HCEC 1CT (cell line): ENCODE data around the gene ANKK1.
A peak's percentile ranks its signal among the peaks of the same experiment; 100 is the strongest.

Experiments
- DNase-seq: peaks from one replicate; pipeline ENCODE4 v3.0.0-alpha.2; 2017

ANKK1 gene

DNA sequence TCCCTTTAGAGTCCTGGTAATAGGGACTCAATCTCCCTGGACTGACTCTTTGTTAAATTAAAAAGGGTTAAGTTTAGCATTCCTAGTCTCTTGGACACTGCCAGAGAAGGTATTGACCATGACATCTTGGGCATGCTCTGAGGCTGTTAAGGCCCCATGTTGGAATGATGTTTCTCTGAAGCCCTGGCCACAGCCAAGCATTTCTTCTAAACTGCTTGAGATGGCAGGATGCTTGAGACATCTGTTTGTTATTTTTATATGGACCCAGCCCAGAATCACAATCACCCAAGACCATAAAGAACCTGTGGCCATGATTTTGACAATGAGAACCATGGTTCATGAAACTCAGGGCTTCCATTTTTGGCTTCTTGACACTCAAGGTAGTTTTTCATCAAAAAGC, 5.5 kb upstream of the ANKK1 start:
- DNase-seq = no peak

- DNase-seq = peak; percentile 97
These were observed 3.0 kb upstream of the ANKK1 start for GRCh38 chr11:113384551-113384950.

DNA sequence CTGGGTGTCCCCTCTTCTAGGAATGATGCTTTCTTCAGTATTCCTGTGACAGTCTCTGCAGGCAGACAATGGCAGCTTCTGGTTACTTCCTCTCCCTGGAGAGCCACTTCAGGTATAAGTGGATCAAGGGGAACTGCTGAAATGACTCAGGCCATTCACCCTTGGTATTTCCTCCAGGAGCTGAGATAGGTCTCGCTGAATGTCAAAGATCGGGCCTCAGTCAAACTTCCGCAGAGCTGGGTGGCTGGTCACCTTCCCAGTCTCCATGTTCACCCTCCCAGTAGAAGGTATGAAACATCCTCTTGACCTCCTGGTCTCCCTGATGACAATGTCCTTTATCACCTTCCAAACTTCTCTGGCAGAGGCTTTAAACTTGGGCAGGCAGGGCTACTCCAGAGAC, 1.8 kb upstream of the ANKK1 start:
- no peak for DNase-seq

DNA sequence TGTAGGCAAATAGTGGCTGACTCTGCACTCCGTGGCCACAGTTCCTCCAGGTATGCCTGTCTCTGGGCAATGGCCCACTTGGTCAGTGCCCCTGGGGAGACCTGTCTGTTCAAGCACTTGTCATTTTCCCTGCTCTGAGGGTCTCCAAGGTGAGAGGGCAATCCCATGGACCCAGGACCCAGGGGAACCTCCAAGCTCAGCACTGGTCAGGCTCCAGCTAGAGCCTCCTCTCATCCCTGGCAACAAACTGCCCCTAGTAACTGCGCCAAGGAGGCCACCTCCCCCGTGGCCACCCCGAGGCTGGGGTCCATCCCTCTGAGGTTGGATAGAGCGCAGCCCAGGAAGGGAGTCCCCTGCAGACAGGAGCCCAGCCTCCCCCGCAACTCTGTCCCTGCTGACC, 713 bp upstream of the ANKK1 start:
- DNase-seq = no peak

GRCh38 chr11:113389272-113389671, 1.7 kb downstream of the ANKK1 start:
- no peak for DNase-seq

DNA sequence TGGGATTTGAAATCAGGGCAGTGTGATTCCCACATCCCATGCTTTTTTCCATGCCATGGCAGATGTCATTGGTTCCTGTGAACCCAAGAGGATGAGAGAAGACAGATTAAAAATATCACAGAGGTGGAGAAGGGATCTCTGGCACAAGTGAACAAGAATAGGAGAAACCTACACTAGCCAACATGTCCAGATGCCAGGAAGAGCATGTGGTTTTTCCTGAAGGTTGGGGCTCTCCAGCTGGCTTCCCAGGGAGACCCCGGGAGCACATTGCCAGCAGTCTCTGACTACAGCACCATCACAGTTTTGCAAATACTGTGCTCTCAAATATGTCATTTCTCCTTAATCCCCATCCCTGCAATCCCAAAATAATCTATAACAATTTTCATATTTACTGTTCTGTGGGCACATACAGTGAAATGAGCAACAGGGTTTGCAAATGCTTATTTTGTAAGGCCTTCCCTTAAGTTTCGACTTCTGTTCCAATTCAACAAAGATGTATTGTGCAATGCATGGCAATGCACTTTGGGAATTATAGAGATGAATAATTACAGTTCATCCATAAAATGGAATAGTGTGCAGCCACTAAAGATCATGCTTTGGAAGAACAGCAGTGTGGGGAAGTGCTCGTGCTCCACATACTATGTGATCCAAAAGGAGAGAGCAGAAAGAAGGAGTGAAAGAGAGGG, 4.8 kb downstream of the ANKK1 start:
- DNase-seq = no peak

GRCh38 chr11:113393501-113393985, 6.0 kb downstream of the ANKK1 start:
- DNase-seq = no peak

- no peak for DNase-seq
These were observed 7.3 kb downstream of the ANKK1 start for GRCh38 chr11:113394919-113395318.

DNA sequence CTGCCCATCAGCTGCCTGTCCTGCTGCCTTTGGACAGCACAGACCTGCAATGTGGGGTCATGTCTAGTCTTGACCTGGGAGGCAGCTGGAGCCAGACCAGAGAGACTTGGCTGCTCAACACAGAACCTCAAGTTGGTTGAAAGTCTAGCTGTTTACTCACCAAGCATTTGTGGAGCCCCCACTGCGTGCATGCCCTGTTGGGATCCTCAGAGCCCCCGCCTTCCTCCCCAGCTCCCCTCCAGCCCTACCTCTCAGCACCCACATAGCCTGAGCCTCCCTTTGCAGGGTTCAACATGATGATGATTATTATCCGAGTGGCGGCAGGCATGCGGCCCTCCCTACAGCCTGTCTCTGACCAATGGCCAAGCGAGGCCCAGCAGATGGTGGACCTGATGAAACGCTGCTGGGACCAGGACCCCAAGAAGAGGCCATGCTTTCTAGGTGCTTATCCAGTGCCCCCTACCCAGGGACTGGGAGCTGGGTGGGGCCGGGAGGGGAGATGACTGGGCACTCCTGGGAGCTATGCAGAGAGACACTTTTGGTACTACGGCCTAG, 8.3 kb downstream of the ANKK1 start:
- no peak for DNase-seq

GRCh38 chr11:113396690-113397089, 9.1 kb downstream of the ANKK1 start:
- DNase-seq = no peak

DNA sequence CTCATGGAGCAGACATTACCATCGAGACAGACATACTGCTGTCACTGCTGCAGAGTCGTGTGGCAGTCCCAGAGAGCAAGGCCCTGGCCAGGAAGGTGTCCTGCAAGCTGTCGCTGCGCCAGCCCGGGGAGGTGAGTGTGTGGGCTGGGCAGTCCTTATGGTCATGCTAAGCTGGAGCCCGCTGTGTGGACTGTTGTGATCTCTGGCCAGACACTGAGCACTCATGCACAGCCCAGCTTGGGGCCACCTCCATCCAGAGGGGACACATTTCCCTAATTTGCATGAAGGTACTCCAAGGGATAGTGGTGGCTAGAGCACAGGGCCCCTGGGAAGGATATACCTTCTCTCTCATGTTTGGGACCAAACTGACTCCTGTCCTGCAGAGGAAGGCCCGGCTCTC, 9.6 kb downstream of the ANKK1 start:
- no peak for DNase-seq

- DNase-seq = no peak
These were observed 10.2 kb downstream of the ANKK1 start for GRCh38 chr11:113397821-113398220.

DNA sequence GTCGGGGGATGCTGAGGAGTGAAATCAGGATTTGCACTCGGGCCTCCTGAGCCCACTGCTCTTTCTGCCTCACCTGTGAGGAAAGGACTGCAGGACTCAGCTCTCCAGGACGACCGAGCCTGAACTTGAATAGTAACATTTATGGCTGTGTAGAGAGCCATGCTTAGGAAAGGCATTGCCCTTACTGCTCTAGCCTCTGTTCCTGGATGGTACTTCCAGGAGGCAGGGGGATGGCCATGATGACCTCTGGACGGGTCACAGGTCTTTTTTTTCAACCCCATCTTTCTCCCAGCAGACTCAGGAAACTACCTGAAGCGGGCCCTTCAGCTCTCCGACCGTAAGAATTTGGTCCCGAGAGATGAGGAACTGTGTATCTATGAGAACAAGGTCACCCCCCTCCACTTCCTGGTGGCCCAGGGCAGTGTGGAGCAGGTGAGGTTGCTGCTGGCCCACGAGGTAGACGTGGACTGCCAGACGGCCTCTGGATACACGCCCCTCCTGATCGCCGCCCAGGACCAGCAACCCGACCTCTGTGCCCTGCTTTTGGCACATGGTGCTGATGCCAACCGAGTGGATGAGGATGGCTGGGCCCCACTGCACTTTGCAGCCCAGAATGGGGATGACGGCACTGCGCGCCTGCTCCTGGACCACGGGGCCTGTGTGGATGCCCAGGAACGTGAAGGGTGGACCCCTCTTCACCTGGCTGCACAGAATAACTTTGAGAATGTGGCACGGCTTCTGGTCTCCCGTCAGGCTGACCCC, 11.3 kb downstream of the ANKK1 start:
- DNase-seq = no peak

DNA sequence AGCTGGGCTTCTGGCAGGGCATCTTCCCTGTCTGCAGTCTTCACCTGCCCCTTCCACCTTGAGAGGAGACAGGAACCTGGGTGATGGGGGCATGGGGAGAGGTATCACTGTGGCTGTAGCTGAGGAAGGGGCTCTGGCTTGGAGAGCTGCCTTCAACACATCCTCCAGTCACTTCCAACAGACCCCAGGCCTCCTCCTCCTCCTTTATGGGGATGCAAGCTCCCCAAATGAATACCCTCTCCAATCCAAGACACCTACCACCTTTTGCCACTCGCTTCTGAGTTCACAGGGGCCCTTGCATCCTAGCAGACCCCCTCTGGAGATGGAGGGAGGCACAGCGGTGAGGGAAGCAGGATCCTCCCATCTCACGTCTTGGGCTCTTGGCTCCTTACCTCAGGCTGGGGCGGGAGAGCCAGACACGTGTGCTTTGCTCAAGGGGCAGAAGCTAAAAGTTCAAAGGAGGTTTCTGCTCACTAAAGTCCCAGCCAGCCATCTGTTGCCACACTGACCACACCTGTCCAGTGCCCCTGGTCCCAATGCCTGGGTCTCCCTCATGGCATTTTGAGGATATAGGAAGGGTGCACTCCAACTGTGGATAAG, 13.2 kb downstream of the ANKK1 start:
- no peak for DNase-seq

DNA sequence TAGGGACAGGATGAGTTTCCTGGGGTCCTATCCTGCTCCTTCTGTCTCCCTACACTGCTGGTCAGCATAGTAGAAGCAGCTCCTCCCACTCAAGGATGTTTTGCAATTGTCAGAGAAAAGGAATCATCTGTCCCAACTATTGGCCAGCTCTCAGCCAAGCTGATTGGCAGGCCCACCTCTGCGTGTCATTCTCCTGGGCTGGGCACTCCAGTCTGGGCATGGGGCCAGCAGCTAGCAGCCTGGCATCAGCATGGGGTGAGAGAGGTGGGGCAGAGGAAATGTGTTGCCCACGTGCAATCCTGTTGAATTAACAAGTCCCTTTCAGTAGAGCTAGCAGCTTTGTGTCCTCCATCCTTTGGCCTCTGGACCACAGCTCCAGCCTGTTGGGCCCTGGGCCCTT, 14.1 kb downstream of the ANKK1 start:
- no peak for DNase-seq

GRCh38 chr11:113404859-113405430, 17.4 kb downstream of the ANKK1 start:
- DNase-seq = no peak

- no peak for DNase-seq
These were observed 18.3 kb downstream of the ANKK1 start for GRCh38 chr11:113405724-113406478.

GRCh38 chr11:113407163-113407562, 19.6 kb downstream of the ANKK1 start:
- no peak for DNase-seq

GRCh38 chr11:113408206-113408605, 20.6 kb downstream of the ANKK1 start:
- no peak for DNase-seq

DNA sequence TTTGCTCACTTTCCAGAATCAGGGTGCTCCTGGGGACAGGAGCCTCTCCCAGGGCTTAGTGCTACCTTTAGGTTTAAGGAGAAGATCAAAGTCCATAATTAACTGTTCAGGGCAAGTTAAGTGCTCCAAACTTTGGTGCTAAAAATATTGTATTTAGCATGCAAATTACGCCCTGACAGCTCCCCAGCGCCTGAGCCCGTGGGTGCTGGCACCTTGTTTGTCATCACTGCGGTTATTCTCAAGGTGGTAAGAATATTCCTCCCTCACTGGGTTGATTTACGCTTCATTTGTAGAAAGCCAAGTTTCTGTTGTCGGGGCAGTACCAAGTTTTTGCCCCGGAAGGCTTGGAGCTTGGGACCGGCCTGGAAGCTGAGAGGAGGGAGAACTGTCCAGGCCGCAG, 21.3 kb downstream of the ANKK1 start:
- DNase-seq = no peak

DNA sequence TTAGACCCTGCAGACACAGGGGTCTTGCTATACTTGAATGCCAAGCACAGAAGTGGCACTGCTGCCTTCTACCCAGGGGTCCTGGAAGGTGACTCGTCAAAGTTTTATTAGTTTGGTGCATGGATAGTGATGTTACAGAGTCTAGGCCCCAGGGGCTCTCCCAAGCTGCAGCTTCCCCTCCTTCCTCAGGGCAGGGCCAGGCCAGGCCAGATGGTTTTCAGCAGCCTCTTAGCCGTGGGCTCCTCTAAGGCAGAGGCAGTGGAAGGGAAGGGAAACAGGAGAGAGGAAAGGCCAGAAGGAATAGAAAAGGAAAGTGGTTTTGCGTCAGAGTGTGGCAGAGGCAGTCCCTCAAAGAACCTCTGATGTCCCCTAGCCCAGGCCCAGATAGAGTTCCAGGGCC, 21.9 kb downstream of the ANKK1 start:
- DNase-seq = no peak

- DNase-seq = no peak
These were observed 23.0 kb downstream of the ANKK1 start for GRCh38 chr11:113410414-113411135.
